ENCODE measurements around the gene SBF2.
"Not testable (repeated sequence)": the region's sequence is repeated elsewhere in the genome, so short reads cannot be mapped to it uniquely, and the experiment has no call there.

The SBF2 gene

GRCh38 chr11:10041748-10042446 lies 252.1 kb downstream of the SBF2 start:
- no peak overlapping the region for H3K18ac ChIP-seq (ENCODE audit: low read length)
- no peak overlapping the region for H3K23ac ChIP-seq (ENCODE audit: low read length)
- H3K27me3 ChIP-seq (ENCODE audit: insufficient read depth, low read length, poor library complexity): no peaks in the 10 kb centered on the region
- no peak overlapping the region for H3K56ac ChIP-seq (ENCODE audit: low read length)
- H2BK120ac ChIP-seq (ENCODE audit: low read depth, low read length): no peak overlapping the region
- no peak overlapping the region for H2BK5ac ChIP-seq (ENCODE audit: low read length)
- no CpG with 5 or more reads among the region's 2 CpGs for WGBS (ENCODE audit: extremely low coverage, insufficient coverage, low lambda C conversion rate)
- DNase-seq: no peak
- H3K27ac ChIP-seq (ENCODE audit: low read depth, low read length): no peak overlapping the region
- H3K79me2 ChIP-seq (ENCODE audit: control insufficient read depth, insufficient read depth, low read length): no peaks in the 10 kb centered on the region
- no peak overlapping the region for H4K5ac ChIP-seq (ENCODE audit: low read length)
- H4K8ac ChIP-seq (ENCODE audit: low read depth, low read length): no peak overlapping the region
- no peaks in the 10 kb centered on the region for H3K36me3 ChIP-seq (ENCODE audit: control insufficient read depth, insufficient read depth, low read length)
- H3K4ac ChIP-seq (ENCODE audit: low read depth, low read length): no peak overlapping the region
- H3K4me1 ChIP-seq (ENCODE audit: control insufficient read depth, low read depth, low read length): no peaks in the 10 kb centered on the region
- no peak overlapping the region for H3K9ac ChIP-seq (ENCODE audit: low read length)
- H2BK15ac ChIP-seq (replicated peaks; ENCODE audit: low read depth): no peak overlapping the region
- no peak overlapping the region for H2AK5ac ChIP-seq (ENCODE audit: low read length)
- H3K79me1 ChIP-seq (ENCODE audit: low read length): no peaks in the 10 kb centered on the region
- no peak overlapping the region for H3K4me2 ChIP-seq (ENCODE audit: low read length)
- no peak overlapping the region for H3K4me3 ChIP-seq (ENCODE audit: low read length)

GRCh38 chr11:10041332-10041731 lies 252.7 kb downstream of the SBF2 start:
- Histone ChIP-seq H3K36me3 (ENCODE audit: control insufficient read depth, insufficient read depth, low read length) (no peaks in the 10 kb centered on the region), H3K23ac (ENCODE audit: low read length) (no peak overlapping the region), H3K79me1 (ENCODE audit: low read length) (no peaks in the 10 kb centered on the region), H3K56ac (ENCODE audit: low read length) (no peak overlapping the region), H4K5ac (ENCODE audit: low read length) (no peak overlapping the region), H3K4me3 (ENCODE audit: low read length) (no peak overlapping the region), H2BK120ac (ENCODE audit: low read depth, low read length) (no peak overlapping the region), H3K79me2 (ENCODE audit: control insufficient read depth, insufficient read depth, low read length) (no peaks in the 10 kb centered on the region), H3K4me2 (ENCODE audit: low read length) (no peak overlapping the region), H3K18ac (ENCODE audit: low read length) (no peak overlapping the region), H2BK5ac (ENCODE audit: low read length) (no peak overlapping the region), H3K9ac (ENCODE audit: low read length) (no peak overlapping the region), H3K4ac (ENCODE audit: low read depth, low read length) (no peak overlapping the region), H2BK15ac (replicated peaks; ENCODE audit: low read depth) (no peak overlapping the region), H3K27ac (ENCODE audit: low read depth, low read length) (no peak overlapping the region), H3K4me1 (ENCODE audit: control insufficient read depth, low read depth, low read length) (no peaks in the 10 kb centered on the region), H4K8ac (ENCODE audit: low read depth, low read length) (no peak overlapping the region), H3K27me3 (ENCODE audit: insufficient read depth, low read length, poor library complexity) (no peaks in the 10 kb centered on the region), H2AK5ac (ENCODE audit: low read length) (no peak overlapping the region)
- WGBS (ENCODE audit: extremely low coverage, insufficient coverage, low lambda C conversion rate): no CpG with 5 or more reads among the region's 2 CpGs
- DNase-seq: no peak

GRCh38 chr11:10038521-10039302 lies 255.3 kb downstream of the SBF2 start:
- WGBS (ENCODE audit: extremely low coverage, insufficient coverage, low lambda C conversion rate): 100% methylated on average over 1 of the region's 2 CpGs
- H3K23ac ChIP-seq (ENCODE audit: low read length): no peak overlapping the region
- H3K36me3 ChIP-seq (ENCODE audit: control insufficient read depth, insufficient read depth, low read length): no peaks in the 10 kb centered on the region
- no peak overlapping the region for H3K4ac ChIP-seq (ENCODE audit: low read depth, low read length)
- H3K79me1 ChIP-seq (ENCODE audit: low read length): no peaks in the 10 kb centered on the region
- H4K8ac ChIP-seq (ENCODE audit: low read depth, low read length): no peak overlapping the region
- H2BK15ac ChIP-seq (replicated peaks; ENCODE audit: low read depth): no peak overlapping the region
- no peak overlapping the region for H3K18ac ChIP-seq (ENCODE audit: low read length)
- no peaks in the 10 kb centered on the region for H3K79me2 ChIP-seq (ENCODE audit: control insufficient read depth, insufficient read depth, low read length)
- no peak overlapping the region for H3K4me3 ChIP-seq (ENCODE audit: low read length)
- H3K4me1 ChIP-seq (ENCODE audit: control insufficient read depth, low read depth, low read length): no peaks in the 10 kb centered on the region
- H3K9ac ChIP-seq (ENCODE audit: low read length): no peak overlapping the region
- H2BK120ac ChIP-seq (ENCODE audit: low read depth, low read length): no peak overlapping the region
- DNase-seq: no peak
- H3K27ac ChIP-seq (ENCODE audit: low read depth, low read length): no peak overlapping the region
- no peak overlapping the region for H2AK5ac ChIP-seq (ENCODE audit: low read length)
- H4K5ac ChIP-seq (ENCODE audit: low read length): no peak overlapping the region
- no peak overlapping the region for H2BK5ac ChIP-seq (ENCODE audit: low read length)
- no peaks in the 10 kb centered on the region for H3K27me3 ChIP-seq (ENCODE audit: insufficient read depth, low read length, poor library complexity)
- no peak overlapping the region for H3K4me2 ChIP-seq (ENCODE audit: low read length)
- H3K56ac ChIP-seq (ENCODE audit: low read length): no peak overlapping the region

- H3K27me3 ChIP-seq (ENCODE audit: insufficient read depth, low read length, poor library complexity); H3K79me2 ChIP-seq (ENCODE audit: control insufficient read depth, insufficient read depth, low read length); H3K36me3 ChIP-seq (ENCODE audit: control insufficient read depth, insufficient read depth, low read length); H2AK5ac ChIP-seq (ENCODE audit: low read length); H3K56ac ChIP-seq (ENCODE audit: low read length); H3K18ac ChIP-seq (ENCODE audit: low read length); H3K23ac ChIP-seq (ENCODE audit: low read length); H3K79me1 ChIP-seq (ENCODE audit: low read length); H3K27ac ChIP-seq (ENCODE audit: low read depth, low read length); H2BK15ac ChIP-seq (replicated peaks; ENCODE audit: low read depth); H4K8ac ChIP-seq (ENCODE audit: low read depth, low read length); H3K4me3 ChIP-seq (ENCODE audit: low read length); H3K4me1 ChIP-seq (ENCODE audit: control insufficient read depth, low read depth, low read length); H2BK5ac ChIP-seq (ENCODE audit: low read length); H3K4me2 ChIP-seq (ENCODE audit: low read length); H3K9ac ChIP-seq (ENCODE audit: low read length); H3K4ac ChIP-seq (ENCODE audit: low read depth, low read length); DNase-seq; H4K5ac ChIP-seq (ENCODE audit: low read length); H2BK120ac ChIP-seq (ENCODE audit: low read depth, low read length): not testable (repeated sequence)
- WGBS (ENCODE audit: extremely low coverage, insufficient coverage, low lambda C conversion rate): no CpG with 5 or more reads among the region's 6 CpGs
These were observed 258.1 kb downstream of the SBF2 start for GRCh38 chr11:10035932-10036331.

GRCh38 chr11:10032935-10033334 lies 261.1 kb downstream of the SBF2 start:
- Histone ChIP-seq H3K4me3 (ENCODE audit: low read length) (no peak overlapping the region), H3K23ac (ENCODE audit: low read length) (no peak overlapping the region), H2AK5ac (ENCODE audit: low read length) (no peak overlapping the region), H4K5ac (ENCODE audit: low read length) (no peak overlapping the region), H2BK5ac (ENCODE audit: low read length) (no peak overlapping the region), H4K8ac (ENCODE audit: low read depth, low read length) (no peak overlapping the region), H3K56ac (ENCODE audit: low read length) (no peak overlapping the region), H3K79me2 (ENCODE audit: control insufficient read depth, insufficient read depth, low read length) (no peaks in the 10 kb centered on the region), H3K4me1 (ENCODE audit: control insufficient read depth, low read depth, low read length) (no peaks in the 10 kb centered on the region), H2BK15ac (replicated peaks; ENCODE audit: low read depth) (no peak overlapping the region), H3K27ac (ENCODE audit: low read depth, low read length) (no peak overlapping the region), H3K36me3 (ENCODE audit: control insufficient read depth, insufficient read depth, low read length) (no peaks in the 10 kb centered on the region), H3K18ac (ENCODE audit: low read length) (no peak overlapping the region), H3K79me1 (ENCODE audit: low read length) (no peaks in the 10 kb centered on the region), H3K4me2 (ENCODE audit: low read length) (no peak overlapping the region), H3K9ac (ENCODE audit: low read length) (no peak overlapping the region), H3K27me3 (ENCODE audit: insufficient read depth, low read length, poor library complexity) (no peaks in the 10 kb centered on the region), H2BK120ac (ENCODE audit: low read depth, low read length) (no peak overlapping the region), H3K4ac (ENCODE audit: low read depth, low read length) (no peak overlapping the region)
- DNase-seq: no peak
